Superior temporal gyrus (tissue), 1 donor: ENCODE data around the gene CBX3.
"Not testable (repeated sequence)": the region's sequence is repeated elsewhere in the genome, so short reads cannot be mapped to it uniquely, and the experiment has no call there.

Experiments used
- DNase-seq: peaks from one replicate; pipeline ENCODE4 v3.0.0-alpha.2; 2016; ENCODE audit errors: extremely low spot score

CBX3 gene

GRCh38 chr7:26202019-26202990 is 760 bp downstream of the CBX3 start:
- DNase-seq, result peak; percentile 84

GRCh38 chr7:26203016-26203415 is 1.5 kb downstream of the CBX3 start:
- no peak for DNase-seq

GRCh38 chr7:26208040-26208439 is 6.5 kb downstream of the CBX3 start:
- no peak for DNase-seq

GRCh38 chr7:26212921-26213718 is 11.6 kb downstream of the CBX3 start:
- DNase-seq, result no peak

- DNase-seq, result no peak
Observed at GRCh38 chr7:26213807-26214515, 12.4 kb downstream of the CBX3 start.

- no peak for DNase-seq
Observed at GRCh38 chr7:26216049-26216448, 14.5 kb downstream of the CBX3 start.

GRCh38 chr7:26224359-26224758 is 22.8 kb downstream of the CBX3 start:
- no peak for DNase-seq

- no peak for DNase-seq
Observed at GRCh38 chr7:26227987-26228386, 26.4 kb downstream of the CBX3 start.

GRCh38 chr7:26233902-26234511 is 32.5 kb downstream of the CBX3 start:
- DNase-seq, result no peak

GRCh38 chr7:26237035-26237807 is 35.7 kb downstream of the CBX3 start:
- no peak for DNase-seq

GRCh38 chr7:26238032-26238431 is 36.5 kb downstream of the CBX3 start:
- no peak for DNase-seq

- no peak for DNase-seq
Observed at GRCh38 chr7:26245150-26245549, 43.6 kb downstream of the CBX3 start.

GRCh38 chr7:26250239-26250638 is 48.7 kb downstream of the CBX3 start:
- DNase-seq, result no peak

- not testable (repeated sequence) for DNase-seq
Observed at GRCh38 chr7:26261866-26262265, 60.3 kb downstream of the CBX3 start.
